ENCODE data around the gene CD160. TPM values are rescaled to one million over a fixed set of nuclear protein-coding genes. Genes with fewer than 3 reads are reported as not detected.

Gene CD160
- total and polyA plus RNA-seq, 2 donors (not counting 1 experiment from before 2014, with no cell fraction given) = 0.10 TPM; not detected in 1

DNA sequence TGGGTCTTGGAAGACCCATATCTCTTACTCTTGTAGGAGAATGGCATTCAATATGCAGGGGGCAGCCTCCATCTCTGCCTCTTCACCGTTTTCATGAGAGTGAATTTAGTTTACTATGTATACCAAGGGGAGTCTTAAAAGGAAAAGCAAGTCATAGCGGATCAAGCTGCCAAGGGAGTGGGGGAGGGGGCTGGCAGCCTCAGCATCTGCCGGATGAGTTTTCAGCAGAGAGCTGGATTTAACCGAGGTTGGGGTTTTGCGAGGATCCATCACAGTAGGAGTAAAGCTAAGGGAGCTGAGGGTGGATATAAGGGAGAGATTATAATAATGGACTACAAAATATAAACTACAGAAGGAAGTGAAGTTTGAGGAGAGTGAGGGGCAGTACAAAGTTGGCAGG, 9.9 kb downstream of the CD160 start:
- no peak overlapping the region for H3K27ac ChIP-seq (ENCODE audit: low read length in 2 of 2)
- no peak overlapping the region for H3K4me3 ChIP-seq (ENCODE audit: control extremely low read depth in 1 of 5, extremely low read depth in 1 of 5, insufficient read depth in 1 of 5, low read depth in 2 of 5, low read length in 4 of 5)
- H3K4me1 Mint-ChIP-seq = peaks cover 2% of the 10 kb centered on the region
- H3K9me3 ChIP-seq (ENCODE audit: control extremely low read depth in 1 of 3, control insufficient read depth in 2 of 3, insufficient read depth in 1 of 3, low read length in 2 of 3) = no peaks in the 10 kb centered on the region
- ChIA-PET POLR2A (no interaction called here), CTCF (interaction anchor here (1.5 kb wide), 1 partner anchor 9 kb away, joined by 7 read pairs; no protein-coding TSS in a partner anchor)
- no peak for DNase-seq
- intact Hi-C loops (cut with micrococcal nuclease) = no loop called here
- no peaks in the 10 kb centered on the region for H3K27me3 ChIP-seq (replicated peaks in 1 of 4; ENCODE audit: control extremely low read depth in 1 of 4, control insufficient read depth in 3 of 4, insufficient read depth in 4 of 4, low read length in 3 of 4)
- no peaks in the 10 kb centered on the region for H3K27me3 Mint-ChIP-seq
- no peak overlapping the region for H3K27ac Mint-ChIP-seq
- peaks cover 0 to 1% of the 10 kb centered on the region in 2 experiments for H3K36me3 ChIP-seq (replicated peaks in 1 of 2; ENCODE audit: control extremely low read depth in 1 of 2, control insufficient read depth in 1 of 2, extremely low read depth in 1 of 2, insufficient read depth in 2 of 2, low read length in 1 of 2)
- 93% methylated on average over 3 of the region's 5 CpGs for WGBS (ENCODE audit: insufficient coverage)
- TF ChIP-seq, protein P1, sequence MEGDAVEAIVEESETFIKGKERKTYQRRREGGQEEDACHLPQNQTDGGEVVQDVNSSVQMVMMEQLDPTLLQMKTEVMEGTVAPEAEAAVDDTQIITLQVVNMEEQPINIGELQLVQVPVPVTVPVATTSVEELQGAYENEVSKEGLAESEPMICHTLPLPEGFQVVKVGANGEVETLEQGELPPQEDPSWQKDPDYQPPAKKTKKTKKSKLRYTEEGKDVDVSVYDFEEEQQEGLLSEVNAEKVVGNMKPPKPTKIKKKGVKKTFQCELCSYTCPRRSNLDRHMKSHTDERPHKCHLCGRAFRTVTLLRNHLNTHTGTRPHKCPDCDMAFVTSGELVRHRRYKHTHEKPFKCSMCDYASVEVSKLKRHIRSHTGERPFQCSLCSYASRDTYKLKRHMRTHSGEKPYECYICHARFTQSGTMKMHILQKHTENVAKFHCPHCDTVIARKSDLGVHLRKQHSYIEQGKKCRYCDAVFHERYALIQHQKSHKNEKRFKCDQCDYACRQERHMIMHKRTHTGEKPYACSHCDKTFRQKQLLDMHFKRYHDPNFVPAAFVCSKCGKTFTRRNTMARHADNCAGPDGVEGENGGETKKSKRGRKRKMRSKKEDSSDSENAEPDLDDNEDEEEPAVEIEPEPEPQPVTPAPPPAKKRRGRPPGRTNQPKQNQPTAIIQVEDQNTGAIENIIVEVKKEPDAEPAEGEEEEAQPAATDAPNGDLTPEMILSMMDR (IDR thresholded peaks at IDR 0.05) = no peak
- TF ChIP-seq EZH2 (IDR thresholded peaks at IDR 0.05; ENCODE audit: borderline replicate concordance, insufficient read depth, low read depth, low read length, poor library complexity, severe bottlenecking) = no peak
- ATAC-seq (ENCODE audit: low read depth) = no peak
- H3K79me2 ChIP-seq (ENCODE audit: control insufficient read depth, insufficient read depth, low read length) = no peaks in the 10 kb centered on the region
- no peak overlapping the region for H3K4me3 Mint-ChIP-seq
- H3K4me1 ChIP-seq (ENCODE audit: control insufficient read depth in 2 of 2, insufficient read depth in 2 of 2, low read length in 2 of 2) = no peaks in the 10 kb centered on the region
- H3K9ac ChIP-seq (ENCODE audit: low read length) = no peak overlapping the region
- no peak overlapping the region for H2AFZ ChIP-seq (ENCODE audit: insufficient read depth, low read depth, low read length, poor library complexity, severe bottlenecking)
- H3K9me3 Mint-ChIP-seq (ENCODE audit: insufficient read depth) = no peaks in the 10 kb centered on the region
- no peak overlapping the region for H3K4me2 ChIP-seq (replicated peaks; ENCODE audit: low read depth, low read length, poor library complexity, severe bottlenecking)
- H4K20me1 ChIP-seq (ENCODE audit: control insufficient read depth, insufficient read depth, low read length, poor library complexity, severe bottlenecking) = no peaks in the 10 kb centered on the region

DNA sequence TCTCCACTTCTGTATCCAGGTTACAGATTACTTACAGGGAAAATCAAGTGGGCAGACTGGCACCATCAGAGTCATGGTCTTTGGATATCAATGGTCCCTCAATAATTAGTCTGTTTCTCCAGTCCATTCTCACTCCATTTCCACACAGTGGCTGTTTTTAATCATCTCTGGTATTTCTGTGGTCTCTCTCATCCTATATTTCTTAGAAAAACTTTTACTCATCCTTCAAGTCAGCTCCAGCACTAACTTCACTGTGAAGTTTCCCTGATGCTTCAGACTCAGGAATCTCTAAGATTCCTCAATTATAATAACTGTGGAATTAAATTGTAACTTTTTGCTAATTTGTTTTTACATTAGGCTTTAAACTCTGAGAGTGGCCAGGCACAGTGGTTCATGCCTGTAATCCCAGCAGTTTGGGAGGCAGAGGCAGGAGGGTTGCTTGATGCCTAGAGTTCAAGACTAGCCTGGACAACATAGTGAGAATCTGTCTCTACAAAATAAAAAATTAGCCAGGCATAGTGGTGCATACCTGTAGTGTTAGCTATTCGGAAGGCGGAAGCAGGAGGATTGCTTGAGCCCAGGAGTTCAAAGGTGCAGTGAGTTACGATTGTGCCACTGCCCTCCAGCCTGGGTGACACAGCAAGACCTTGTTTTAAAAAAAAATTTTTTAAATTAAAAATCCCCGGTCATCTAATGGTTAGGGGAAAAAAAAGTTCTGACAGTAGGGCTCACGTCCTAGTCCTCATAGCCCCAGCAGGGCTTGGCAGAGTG, 10.6 kb downstream of the CD160 start:
- ChIA-PET POLR2A (no interaction called here), CTCF (no interaction called here)
- Mint-ChIP-seq H3K4me1 (peaks cover 2% of the 10 kb centered on the region), H3K9me3 (ENCODE audit: insufficient read depth) (no peaks in the 10 kb centered on the region), H3K4me3 (no peak overlapping the region), H3K27me3 (no peaks in the 10 kb centered on the region), H3K27ac (no peak overlapping the region)
- Histone ChIP-seq H3K9ac (ENCODE audit: low read length) (no peak overlapping the region), H4K20me1 (ENCODE audit: control insufficient read depth, insufficient read depth, low read length, poor library complexity, severe bottlenecking) (no peaks in the 10 kb centered on the region), H3K27me3 (replicated peaks in 1 of 4; ENCODE audit: control extremely low read depth in 1 of 4, control insufficient read depth in 3 of 4, insufficient read depth in 4 of 4, low read length in 3 of 4) (no peaks in the 10 kb centered on the region), H3K4me3 (ENCODE audit: control extremely low read depth in 1 of 5, extremely low read depth in 1 of 5, insufficient read depth in 1 of 5, low read depth in 2 of 5, low read length in 4 of 5) (no peak overlapping the region), H3K4me1 (ENCODE audit: control insufficient read depth in 2 of 2, insufficient read depth in 2 of 2, low read length in 2 of 2) (no peaks in the 10 kb centered on the region), H3K36me3 (replicated peaks in 1 of 2; ENCODE audit: control extremely low read depth in 1 of 2, control insufficient read depth in 1 of 2, extremely low read depth in 1 of 2, insufficient read depth in 2 of 2, low read length in 1 of 2) (peaks cover 0 to 1% of the 10 kb centered on the region in 2 experiments), H3K4me2 (replicated peaks; ENCODE audit: low read depth, low read length, poor library complexity, severe bottlenecking) (no peak overlapping the region), H2AFZ (ENCODE audit: insufficient read depth, low read depth, low read length, poor library complexity, severe bottlenecking) (no peak overlapping the region), H3K9me3 (ENCODE audit: control extremely low read depth in 1 of 3, control insufficient read depth in 2 of 3, insufficient read depth in 1 of 3, low read length in 2 of 3) (no peaks in the 10 kb centered on the region), H3K79me2 (ENCODE audit: control insufficient read depth, insufficient read depth, low read length) (no peaks in the 10 kb centered on the region), H3K27ac (ENCODE audit: low read length in 2 of 2) (no peak overlapping the region)
- 100% methylated on average over 3 of the region's 5 CpGs for WGBS (ENCODE audit: insufficient coverage)
- ATAC-seq (ENCODE audit: low read depth) (no peak), DNase-seq (no peak)
- TF ChIP-seq, protein P1 (IDR thresholded peaks at IDR 0.05) = no peak
- no peak for TF ChIP-seq EZH2 (IDR thresholded peaks at IDR 0.05; ENCODE audit: borderline replicate concordance, insufficient read depth, low read depth, low read length, poor library complexity, severe bottlenecking)
- intact Hi-C loops (cut with micrococcal nuclease) = no loop called here

Measured in B cell (primary cell).